Activated T-cell treated with anti-CD3 and anti-CD28 coated beads, Interleukin-2, amount 50 U/mL, for 24 hours (primary cell): ENCODE data around the gene PIK3R5.
"Not testable (repeated sequence)": the region's sequence is repeated elsewhere in the genome, so short reads cannot be mapped to it uniquely, and the experiment has no call there.

Source experiments
- DNase-seq: peaks from one replicate; pipeline ENCODE4 v3.0.0-alpha.2; 2020
- H3K27ac Mint-ChIP-seq: 2 replicates; pipeline ENCODE4 v1.8.0; 2020; ENCODE audit warnings: mild to moderate bottlenecking, mixed read lengths
- H3K27me3 Mint-ChIP-seq: 2 replicates; pipeline ENCODE4 v1.8.0; 2020; ENCODE audit warnings: mixed read lengths
- H3K36me3 Mint-ChIP-seq: 2 replicates; pipeline ENCODE4 v1.8.0; 2020; ENCODE audit warnings: low read depth, mixed read lengths
- H3K4me1 Mint-ChIP-seq: 2 replicates; pipeline ENCODE4 v1.8.0; 2020; ENCODE audit warnings: low read depth, mixed read lengths
- H3K4me3 Mint-ChIP-seq: 2 replicates; pipeline ENCODE4 v1.8.0; 2020; ENCODE audit warnings: mild to moderate bottlenecking, moderate library complexity, mixed read lengths
- H3K9me3 Mint-ChIP-seq: 2 replicates; pipeline ENCODE4 v1.8.0; 2020; ENCODE audit warnings: mixed read lengths

PIK3R5 gene

GRCh38 chr17:8894673-8895578 is 70.6 kb downstream of the PIK3R5 start:
- Mint-ChIP-seq H3K27ac (no peak overlapping the region), H3K4me1 (peaks cover 72% of the 10 kb centered on the region), H3K4me3 (no peak overlapping the region), H3K9me3 (no peaks in the 10 kb centered on the region), H3K27me3 (no peaks in the 10 kb centered on the region), H3K36me3 (peaks cover 76% of the 10 kb centered on the region)
- peak; percentile 55 for DNase-seq

GRCh38 chr17:8894202-8894671 is 71.3 kb downstream of the PIK3R5 start:
- no peaks in the 10 kb centered on the region for H3K27me3 Mint-ChIP-seq
- peaks cover 80% of the 10 kb centered on the region for H3K36me3 Mint-ChIP-seq
- H3K9me3 Mint-ChIP-seq, result no peaks in the 10 kb centered on the region
- H3K27ac Mint-ChIP-seq, result no peak overlapping the region
- no peak overlapping the region for H3K4me3 Mint-ChIP-seq
- peak; percentile 28 for DNase-seq
- H3K4me1 Mint-ChIP-seq, result peaks cover 66% of the 10 kb centered on the region

- H3K27me3 Mint-ChIP-seq, result no peaks in the 10 kb centered on the region
- peaks cover 61% of the 10 kb centered on the region for H3K4me1 Mint-ChIP-seq
- peaks cover 79% of the 10 kb centered on the region for H3K36me3 Mint-ChIP-seq
- peak overlapping the region; percentile 22 for H3K27ac Mint-ChIP-seq
- H3K9me3 Mint-ChIP-seq, result no peaks in the 10 kb centered on the region
- peak; percentile 25 for DNase-seq
- no peak overlapping the region for H3K4me3 Mint-ChIP-seq
These were observed 71.8 kb downstream of the PIK3R5 start for GRCh38 chr17:8893621-8894201.

- Mint-ChIP-seq H3K9me3 (no peaks in the 10 kb centered on the region), H3K36me3 (peaks cover 74% of the 10 kb centered on the region), H3K4me3 (no peak overlapping the region), H3K27ac (peak overlapping the region; percentile 27), H3K4me1 (peaks cover 54% of the 10 kb centered on the region), H3K27me3 (no peaks in the 10 kb centered on the region)
- DNase-seq, result no peak
These were observed 72.4 kb downstream of the PIK3R5 start for GRCh38 chr17:8893059-8893458.

- no peak for DNase-seq
- H3K9me3 Mint-ChIP-seq, result no peaks in the 10 kb centered on the region
- peaks cover 71% of the 10 kb centered on the region for H3K36me3 Mint-ChIP-seq
- H3K27ac Mint-ChIP-seq, result peak overlapping the region; percentile 27
- H3K4me1 Mint-ChIP-seq, result peaks cover 47% of the 10 kb centered on the region
- H3K27me3 Mint-ChIP-seq, result no peaks in the 10 kb centered on the region
- H3K4me3 Mint-ChIP-seq, result no peak overlapping the region
These were observed 73.2 kb downstream of the PIK3R5 start for GRCh38 chr17:8892338-8892690.

GRCh38 chr17:8890671-8891070 is 74.8 kb downstream of the PIK3R5 start:
- peak overlapping the region; percentile 23 for H3K27ac Mint-ChIP-seq
- peaks cover 72% of the 10 kb centered on the region for H3K36me3 Mint-ChIP-seq
- H3K4me3 Mint-ChIP-seq, result no peak overlapping the region
- no peak for DNase-seq
- no peaks in the 10 kb centered on the region for H3K9me3 Mint-ChIP-seq
- peaks cover 30% of the 10 kb centered on the region for H3K4me1 Mint-ChIP-seq
- no peaks in the 10 kb centered on the region for H3K27me3 Mint-ChIP-seq

GRCh38 chr17:8889458-8890210 is 75.9 kb downstream of the PIK3R5 start:
- Mint-ChIP-seq H3K4me1 (peaks cover 21% of the 10 kb centered on the region), H3K9me3 (no peaks in the 10 kb centered on the region), H3K27ac (no peak overlapping the region), H3K36me3 (peaks cover 65% of the 10 kb centered on the region), H3K27me3 (no peaks in the 10 kb centered on the region), H3K4me3 (no peak overlapping the region)
- no peak for DNase-seq

- Mint-ChIP-seq H3K27me3 (no peaks in the 10 kb centered on the region), H3K27ac (peak overlapping the region; percentile 5), H3K4me3 (no peak overlapping the region), H3K9me3 (no peaks in the 10 kb centered on the region), H3K4me1 (peaks cover 17% of the 10 kb centered on the region), H3K36me3 (peaks cover 70% of the 10 kb centered on the region)
- DNase-seq, result no peak
These were observed 76.7 kb downstream of the PIK3R5 start for GRCh38 chr17:8888704-8889302.

- Mint-ChIP-seq H3K27me3 (no peaks in the 10 kb centered on the region), H3K36me3 (peaks cover 71% of the 10 kb centered on the region), H3K4me1 (peaks cover 13% of the 10 kb centered on the region), H3K9me3 (no peaks in the 10 kb centered on the region), H3K27ac (no peak overlapping the region), H3K4me3 (no peak overlapping the region)
- no peak for DNase-seq
These were observed 77.4 kb downstream of the PIK3R5 start for GRCh38 chr17:8887834-8888703.

GRCh38 chr17:8887301-8887700 is 78.2 kb downstream of the PIK3R5 start:
- DNase-seq, result peak; percentile 27
- no peak overlapping the region for H3K27ac Mint-ChIP-seq
- no peaks in the 10 kb centered on the region for H3K9me3 Mint-ChIP-seq
- H3K4me1 Mint-ChIP-seq, result peaks cover 6% of the 10 kb centered on the region
- peaks cover 70% of the 10 kb centered on the region for H3K36me3 Mint-ChIP-seq
- no peaks in the 10 kb centered on the region for H3K27me3 Mint-ChIP-seq
- H3K4me3 Mint-ChIP-seq, result no peak overlapping the region

GRCh38 chr17:8885967-8886684 is 79.4 kb downstream of the PIK3R5 start:
- no peaks in the 10 kb centered on the region for H3K9me3 Mint-ChIP-seq
- no peaks in the 10 kb centered on the region for H3K27me3 Mint-ChIP-seq
- H3K4me1 Mint-ChIP-seq, result no peaks in the 10 kb centered on the region
- DNase-seq, result no peak
- H3K36me3 Mint-ChIP-seq, result peaks cover 73% of the 10 kb centered on the region
- no peak overlapping the region for H3K4me3 Mint-ChIP-seq
- H3K27ac Mint-ChIP-seq, result peak overlapping the region; percentile 38

- H3K9me3 Mint-ChIP-seq, H3K27ac Mint-ChIP-seq: not testable (repeated sequence)
- peak; percentile 56 for DNase-seq
These were observed 80.1 kb downstream of the PIK3R5 start for GRCh38 chr17:8885163-8885966.

More at GRCh38 chr17:8885163-8885966, 80.1 kb downstream of the PIK3R5 start:
- not testable (repeated sequence) for H3K27me3 Mint-ChIP-seq, H3K4me1 Mint-ChIP-seq, H3K4me3 Mint-ChIP-seq
- H3K36me3 Mint-ChIP-seq, result peaks cover 78% of the 10 kb centered on the region
